SK-N-SH (cell line): Measurements from ENCODE around the gene LZTFL1. TPM values are rescaled to one million over a fixed set of nuclear protein-coding genes. Genes with fewer than 3 reads are reported as not detected.

Source experiments
- CTCF ChIA-PET: fragments of 300-600, 350-600 bp; formaldehyde crosslinking; extraction: SDS; loops from one replicate; lab custom pipeline; 2021; lab: Yijun Ruan, JAX
- POLR2A ChIA-PET: fragments of 350-600 bp; sonication (Branson Sonifier 250); formaldehyde crosslinking; extraction: SDS; loops from one replicate; lab custom pipeline; 2020; ENCODE audit warnings: antibody characterized with exemption, inconsistent platforms; lab: Yijun Ruan, JAX
- DNase-seq: peaks from one replicate; pipeline ENCODE4 v3.0.0; 2012
- H2AFZ ChIP-seq: fragments of 200-600 bp; sonication (generic); 2 replicates; pipeline ENCODE4 v1.8.1; 2016; ENCODE audit warnings: antibody characterized with exemption, mild to moderate bottlenecking, low read depth
- H3F3A ChIP-seq: fragments of 200-600 bp; sonication (generic); replicated peaks from 2 replicates; pipeline ENCODE3; 2016; ENCODE audit warnings: antibody characterized with exemption, mild to moderate bottlenecking; ENCODE audit not compliant: insufficient read depth
- H3K27ac ChIP-seq, 2 experiments: fragments of 200-500 bp in 1 of 2; fragments of 200-600 bp in 1 of 2; sonication (Bioruptor generic) in 1 of 2; sonication (generic), shearing (Covaris generic) in 1 of 2; 2 replicates each; pipeline versions ENCODE4 v1.5.1 to v1.6.1; 2014 to 2016; ENCODE audit warnings: low read depth in 2 of 2, inconsistent platforms in 1 of 2, low read length in 1 of 2, mild to moderate bottlenecking in 1 of 2, mixed read lengths in 1 of 2
- H3K27me3 ChIP-seq: fragments of 200-600 bp; sonication (generic), shearing (Covaris generic); 2 replicates; pipeline ENCODE4 v1.6.1; 2016; ENCODE audit warnings: mixed run types; ENCODE audit not compliant: insufficient read depth
- H3K36me3 ChIP-seq, 2 experiments: fragments of 200-500 bp in 1 of 2; fragments of 200-600 bp in 1 of 2; sonication (Bioruptor generic) in 1 of 2; sonication (generic) in 1 of 2; replicated peaks in 1 of 2; 2 replicates each; pipeline versions ENCODE3 to v1.5.1; 2014 to 2016; ENCODE audit warnings: low read length in 1 of 2, mild to moderate bottlenecking in 1 of 2; ENCODE audit not compliant: insufficient read depth in 2 of 2, control insufficient read depth in 1 of 2
- H3K4me1 ChIP-seq, 2 experiments: fragments of 200-500 bp in 1 of 2; fragments of 200-600 bp in 1 of 2; sonication (Bioruptor generic) in 1 of 2; sonication (generic), shearing (Covaris generic) in 1 of 2; 2 replicates each; pipeline versions ENCODE4 v1.5.1 to v1.6.1; 2014 to 2016; ENCODE audit warnings: low read depth in 1 of 2, low read length in 1 of 2, mixed run types in 1 of 2; ENCODE audit not compliant: insufficient read depth in 2 of 2, control insufficient read depth in 1 of 2
- H3K4me2 ChIP-seq: fragments of 200-600 bp; sonication (generic), shearing (Covaris generic); 2 replicates; pipeline ENCODE4 v1.6.1; 2017; ENCODE audit warnings: mixed run types
- H3K4me3 ChIP-seq, 2 experiments: fragments of 200-500 bp in 1 of 2; fragments of 200-600 bp in 1 of 2; sonication (Bioruptor generic) in 1 of 2; sonication (generic), shearing (Covaris generic) in 1 of 2; 2 replicates each; pipeline versions ENCODE4 v1.5.1 to v1.8.1; 2014 to 2016; ENCODE audit warnings: low read depth in 2 of 2, inconsistent platforms in 1 of 2, low read length in 1 of 2, mild to moderate bottlenecking in 1 of 2, mixed read lengths in 1 of 2, moderate library complexity in 1 of 2
- H3K79me2 ChIP-seq: fragments of 200-600 bp; sonication (generic); 2 replicates; pipeline ENCODE4 v1.8.1; 2017; ENCODE audit warnings: mild to moderate bottlenecking; ENCODE audit not compliant: insufficient read depth
- H3K9ac ChIP-seq: fragments of 200-600 bp; sonication (generic); 2 replicates; pipeline ENCODE4 v1.6.1; 2017; ENCODE audit warnings: mixed run types
- H3K9me2 ChIP-seq: fragments of 200-600 bp; sonication (generic); 2 replicates; pipeline ENCODE4 v1.6.1; 2017; ENCODE audit warnings: mixed run types
- H3K9me3 ChIP-seq: fragments of 200-600 bp; sonication (generic); 2 replicates; pipeline ENCODE4 v1.6.1; 2017; ENCODE audit warnings: mixed run types, mild to moderate bottlenecking, moderate library complexity
- H4K20me1 ChIP-seq: fragments of 200-600 bp; sonication (generic); 2 replicates; pipeline ENCODE4 v1.6.1; 2017; ENCODE audit warnings: mild to moderate bottlenecking, mixed run types; ENCODE audit not compliant: insufficient read depth
- EP300 ChIP-seq, 2 experiments: IDR thresholded peaks; 2 replicates each; pipeline versions ENCODE4 v1.4.0 to v1.6.1; 2012; ENCODE audit warnings: borderline replicate concordance in 1 of 2, low read depth in 1 of 2, low read length in 1 of 2
- FOSL2 ChIP-seq: IDR thresholded peaks from 2 replicates; pipeline ENCODE4 v1.4.0; 2012; ENCODE audit warnings: low read depth, mild to moderate bottlenecking, moderate library complexity, borderline replicate concordance
- GABPA ChIP-seq: IDR thresholded peaks from 2 replicates; pipeline ENCODE4 v1.4.0; 2012; ENCODE audit warnings: low read depth, mild to moderate bottlenecking
- JUND ChIP-seq: IDR thresholded peaks from 2 replicates; pipeline ENCODE4 v1.4.0; 2012
- MEF2A ChIP-seq: IDR thresholded peaks from 2 replicates; pipeline ENCODE4 v1.4.0; 2012; ENCODE audit warnings: low read depth, borderline replicate concordance
- MXI1 ChIP-seq: IDR thresholded peaks from 2 replicates; pipeline ENCODE4 v1.6.1; 2012; ENCODE audit warnings: mild to moderate bottlenecking, low read depth, low read length, improper control_type of control experiment
- NRF1 ChIP-seq: IDR thresholded peaks from 2 replicates; pipeline ENCODE4 v1.6.1; 2012; ENCODE audit warnings: low read depth, mild to moderate bottlenecking, low read length
- PBX3 ChIP-seq: IDR thresholded peaks from 2 replicates; pipeline ENCODE4; 2012
- POLR2AphosphoS5 ChIP-seq: IDR thresholded peaks from 2 replicates; pipeline ENCODE4 v1.6.1; 2012; ENCODE audit warnings: low read depth, low read length
- RFX5 ChIP-seq: IDR thresholded peaks from 2 replicates; pipeline ENCODE4 v1.6.1; 2012; ENCODE audit warnings: mild to moderate bottlenecking, improper control_type of control experiment, low read length
- TCF12 ChIP-seq: IDR thresholded peaks from 2 replicates; pipeline ENCODE4 v1.4.0; 2012
- TEAD4 ChIP-seq: IDR thresholded peaks from 2 replicates; pipeline ENCODE4 v1.4.0; 2012; ENCODE audit warnings: mild to moderate bottlenecking, borderline replicate concordance; ENCODE audit not compliant: insufficient read depth
- YY1 ChIP-seq: IDR thresholded peaks from 2 replicates; pipeline ENCODE4 v1.4.0; 2012; ENCODE audit warnings: low read depth, mild to moderate bottlenecking
- WGBS: methylation state at CpG from one replicate; pipeline ENCODE4 v1.1.6; 2017; ENCODE audit warnings: low lambda C conversion rate; 5-methylcytosine and 5-hydroxymethylcytosine counted together
- polyA plus RNA-seq, 3 experiments: library from polyadenylated mRNA; depleted of rRNA; stranded (reverse); fragments of >200 nt; gene quantifications; 2 replicates each; pipeline ENCODE4 v1.2.3, GENCODE V29; 2012
- TF ChIP-seq, protein P1 (sequence below): fragments of 200-600 bp; sonication (generic); IDR thresholded peaks from 2 replicates; pipeline ENCODE4 v1.6.1; 2017; ENCODE audit warnings: antibody characterized with exemption, mild to moderate bottlenecking, moderate library complexity
- TF ChIP-seq, protein P2 (sequence below): fragments of 150-350 bp; IDR thresholded peaks from 2 replicates; pipeline ENCODE4 v1.6.1; 2016; ENCODE audit warnings: mild to moderate bottlenecking, low read depth, low read length
- TF ChIP-seq, protein P3 (sequence below): IDR thresholded peaks from 2 replicates; pipeline ENCODE4 v1.4.0; 2012; ENCODE audit warnings: low read depth, borderline replicate concordance
- TF ChIP-seq, protein P4 (sequence below): IDR thresholded peaks from 2 replicates; pipeline ENCODE4 v1.4.0; 2012; ENCODE audit warnings: low read depth

LZTFL1 gene
- polyA plus RNA-seq, 1 of the 3 experiments (the other 2 are of a cell fraction), result 11.9 TPM

- no peaks in the 10 kb centered on the region for H3K27me3 ChIP-seq
- no peak overlapping the region for H3K4me2 ChIP-seq
- H3K9me2 ChIP-seq, result no peaks in the 10 kb centered on the region; the same call in 1 of the 2 replicates
- H3K36me3 ChIP-seq, result peaks cover 4 to 32% of the 10 kb centered on the region in 2 experiments
- ChIA-PET CTCF (no interaction called here), POLR2A (no interaction called here)
- H4K20me1 ChIP-seq, result no peaks in the 10 kb centered on the region
- 50% methylated on average over 2 of the region's 2 CpGs for WGBS
- peaks cover 9% of the 10 kb centered on the region for H3F3A ChIP-seq
- no peak overlapping the region for H3K27ac ChIP-seq
- H3K9ac ChIP-seq, result no peak overlapping the region
- no peaks in the 10 kb centered on the region for H3K9me3 ChIP-seq
- H3K4me3 ChIP-seq, result no peak overlapping the region
- TF ChIP-seq MXI1 (no peak), YY1 (no peak), TCF12 (no peak), JUND (no peak), NRF1 (no peak), FOSL2 (no peak), EP300 (IDR thresholded peaks at IDR 0.05; ENCODE audit: borderline replicate concordance in 1 of 2, low read depth in 1 of 2, low read length in 1 of 2) (no peak), POLR2AphosphoS5 (no peak), TEAD4 (no peak), GABPA (no peak), PBX3 (no peak), RFX5 (no peak), MEF2A (no peak)
- TF ChIP-seq, protein P1, sequence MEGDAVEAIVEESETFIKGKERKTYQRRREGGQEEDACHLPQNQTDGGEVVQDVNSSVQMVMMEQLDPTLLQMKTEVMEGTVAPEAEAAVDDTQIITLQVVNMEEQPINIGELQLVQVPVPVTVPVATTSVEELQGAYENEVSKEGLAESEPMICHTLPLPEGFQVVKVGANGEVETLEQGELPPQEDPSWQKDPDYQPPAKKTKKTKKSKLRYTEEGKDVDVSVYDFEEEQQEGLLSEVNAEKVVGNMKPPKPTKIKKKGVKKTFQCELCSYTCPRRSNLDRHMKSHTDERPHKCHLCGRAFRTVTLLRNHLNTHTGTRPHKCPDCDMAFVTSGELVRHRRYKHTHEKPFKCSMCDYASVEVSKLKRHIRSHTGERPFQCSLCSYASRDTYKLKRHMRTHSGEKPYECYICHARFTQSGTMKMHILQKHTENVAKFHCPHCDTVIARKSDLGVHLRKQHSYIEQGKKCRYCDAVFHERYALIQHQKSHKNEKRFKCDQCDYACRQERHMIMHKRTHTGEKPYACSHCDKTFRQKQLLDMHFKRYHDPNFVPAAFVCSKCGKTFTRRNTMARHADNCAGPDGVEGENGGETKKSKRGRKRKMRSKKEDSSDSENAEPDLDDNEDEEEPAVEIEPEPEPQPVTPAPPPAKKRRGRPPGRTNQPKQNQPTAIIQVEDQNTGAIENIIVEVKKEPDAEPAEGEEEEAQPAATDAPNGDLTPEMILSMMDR, result no peak
- TF ChIP-seq, protein P2, sequence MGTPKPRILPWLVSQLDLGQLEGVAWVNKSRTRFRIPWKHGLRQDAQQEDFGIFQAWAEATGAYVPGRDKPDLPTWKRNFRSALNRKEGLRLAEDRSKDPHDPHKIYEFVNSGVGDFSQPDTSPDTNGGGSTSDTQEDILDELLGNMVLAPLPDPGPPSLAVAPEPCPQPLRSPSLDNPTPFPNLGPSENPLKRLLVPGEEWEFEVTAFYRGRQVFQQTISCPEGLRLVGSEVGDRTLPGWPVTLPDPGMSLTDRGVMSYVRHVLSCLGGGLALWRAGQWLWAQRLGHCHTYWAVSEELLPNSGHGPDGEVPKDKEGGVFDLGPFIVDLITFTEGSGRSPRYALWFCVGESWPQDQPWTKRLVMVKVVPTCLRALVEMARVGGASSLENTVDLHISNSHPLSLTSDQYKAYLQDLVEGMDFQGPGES, result no peak
- TF ChIP-seq, protein P3, sequence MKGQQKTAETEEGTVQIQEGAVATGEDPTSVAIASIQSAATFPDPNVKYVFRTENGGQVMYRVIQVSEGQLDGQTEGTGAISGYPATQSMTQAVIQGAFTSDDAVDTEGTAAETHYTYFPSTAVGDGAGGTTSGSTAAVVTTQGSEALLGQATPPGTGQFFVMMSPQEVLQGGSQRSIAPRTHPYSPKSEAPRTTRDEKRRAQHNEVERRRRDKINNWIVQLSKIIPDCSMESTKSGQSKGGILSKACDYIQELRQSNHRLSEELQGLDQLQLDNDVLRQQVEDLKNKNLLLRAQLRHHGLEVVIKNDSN, result no peak
- TF ChIP-seq, protein P4, sequence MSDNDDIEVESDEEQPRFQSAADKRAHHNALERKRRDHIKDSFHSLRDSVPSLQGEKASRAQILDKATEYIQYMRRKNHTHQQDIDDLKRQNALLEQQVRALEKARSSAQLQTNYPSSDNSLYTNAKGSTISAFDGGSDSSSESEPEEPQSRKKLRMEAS, result no peak
- H3K79me2 ChIP-seq, result no peaks in the 10 kb centered on the region
- DNase-seq, result no peak
- H2AFZ ChIP-seq, result no peak overlapping the region
- H3K4me1 ChIP-seq, result peaks cover 0 to 2% of the 10 kb centered on the region in 2 experiments; a peak in 2 of 4 replicates
These were observed 22.4 kb downstream of the LZTFL1 start for GRCh38 chr3:45819543-45819942.
